Measurements from ENCODE around the gene DCDC2.

- TF ChIP-seq CTCF (IDR thresholded peaks at IDR 0.05), result no peak
- TF ChIP-seq POLR2A (IDR thresholded peaks at IDR 0.05), result no peak
- no peak for TF ChIP-seq POLR2AphosphoS5 (IDR thresholded peaks at IDR 0.05)
These were observed 211.0 kb downstream of the DCDC2 start for GRCh38 chr6:24146871-24147270.
